ENCODE results near the gene C3.

Gene C3

DNA sequence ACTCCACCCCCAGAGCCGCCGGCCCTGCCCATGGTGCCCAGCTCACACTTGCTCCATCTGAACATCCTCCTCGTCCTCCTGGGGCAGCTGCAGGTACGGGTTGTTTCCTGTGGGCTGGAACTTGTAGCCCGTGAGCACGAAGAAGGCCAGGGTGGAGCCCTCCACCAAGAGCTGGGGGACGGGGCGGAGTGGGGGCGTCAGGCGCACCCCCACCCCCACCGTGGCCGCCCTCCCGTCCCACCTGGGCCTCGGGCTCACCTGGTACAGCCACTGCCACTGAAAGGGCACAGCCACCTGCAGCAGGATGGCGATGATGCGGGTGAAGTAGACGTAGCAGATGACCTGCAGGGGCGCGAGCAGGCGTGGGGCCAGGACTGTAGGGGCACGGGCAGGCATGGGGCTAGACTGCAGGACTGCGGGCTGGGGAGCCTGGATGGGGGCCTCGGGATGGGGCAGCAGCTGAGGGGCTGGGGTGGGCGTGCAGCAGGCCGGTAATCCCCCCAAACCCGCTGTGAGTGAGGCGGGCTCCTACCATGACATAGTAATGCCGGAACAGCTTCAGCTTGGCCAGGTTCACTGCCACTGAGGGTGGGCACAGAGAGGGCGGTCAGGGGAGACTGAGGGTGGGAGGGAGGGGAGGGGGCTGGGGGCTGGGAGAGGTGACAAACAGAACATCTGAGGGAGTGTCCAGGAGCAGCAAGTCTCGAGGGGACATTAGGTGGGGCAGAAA, 10.7 kb upstream of the C3 start:
- DNase-seq (ENCODE audit: low spot score): no peak

DNA sequence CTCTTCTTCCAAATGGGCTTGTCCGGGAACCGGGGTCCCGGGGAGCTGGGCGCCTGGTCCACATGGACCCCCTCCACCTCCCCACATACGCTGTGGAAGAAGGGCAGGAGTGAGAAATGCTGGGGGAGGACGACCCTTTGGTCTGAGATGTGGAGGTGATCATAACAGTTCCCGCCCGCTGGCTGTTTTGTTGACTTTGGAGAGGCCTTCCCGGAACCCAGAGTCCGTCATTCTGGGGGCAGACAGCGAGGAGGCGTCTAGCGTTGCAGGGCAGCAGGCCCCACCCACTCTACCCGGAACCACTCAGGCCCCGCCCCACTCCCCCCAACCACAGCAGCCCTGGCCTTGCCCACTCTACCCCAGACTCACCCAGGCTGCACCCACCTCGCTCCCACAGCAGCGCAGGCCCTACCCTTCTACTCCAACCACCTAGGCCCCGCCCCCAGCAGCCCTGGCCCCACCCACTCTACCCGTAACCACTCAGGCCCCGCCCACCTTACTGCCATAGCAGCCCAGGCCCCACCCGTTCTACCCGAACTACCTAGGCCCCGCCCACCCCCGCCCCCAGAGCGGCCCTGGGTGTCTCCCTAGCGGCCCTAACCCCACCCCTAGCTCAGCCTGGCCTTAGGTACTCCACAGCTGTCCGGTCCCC, 9.8 kb upstream of the C3 start:
- DNase-seq (ENCODE audit: low spot score): peak; percentile 46

DNA sequence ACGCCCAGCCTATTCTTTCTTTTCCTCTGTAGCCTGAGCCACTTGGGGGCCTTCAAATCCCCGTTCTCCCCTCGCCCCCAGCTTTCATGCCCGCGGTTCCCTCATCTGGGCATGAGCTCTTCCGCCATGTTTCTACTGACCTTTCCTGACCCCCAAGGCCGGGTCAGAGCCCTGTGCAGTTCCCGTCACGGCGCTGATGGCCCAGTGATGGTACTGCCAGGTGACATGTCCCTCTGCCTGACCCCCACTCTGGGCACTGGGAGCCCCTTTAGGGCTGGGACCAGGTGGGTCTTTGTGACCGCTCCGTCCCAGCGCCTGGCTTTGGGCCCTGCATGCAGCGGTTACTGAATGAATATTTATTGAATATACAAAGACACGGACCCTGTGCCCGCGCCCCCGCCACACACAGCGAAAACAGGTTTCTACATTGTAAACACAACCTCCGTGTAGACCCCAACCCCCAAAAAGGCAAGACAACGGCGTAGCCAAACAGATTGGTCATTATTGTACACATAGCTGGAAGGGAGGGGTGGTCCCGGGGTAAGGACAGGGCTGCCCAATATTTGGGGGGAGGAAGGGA, 9.2 kb upstream of the C3 start:
- DNase-seq (ENCODE audit: low spot score): no peak

DNA sequence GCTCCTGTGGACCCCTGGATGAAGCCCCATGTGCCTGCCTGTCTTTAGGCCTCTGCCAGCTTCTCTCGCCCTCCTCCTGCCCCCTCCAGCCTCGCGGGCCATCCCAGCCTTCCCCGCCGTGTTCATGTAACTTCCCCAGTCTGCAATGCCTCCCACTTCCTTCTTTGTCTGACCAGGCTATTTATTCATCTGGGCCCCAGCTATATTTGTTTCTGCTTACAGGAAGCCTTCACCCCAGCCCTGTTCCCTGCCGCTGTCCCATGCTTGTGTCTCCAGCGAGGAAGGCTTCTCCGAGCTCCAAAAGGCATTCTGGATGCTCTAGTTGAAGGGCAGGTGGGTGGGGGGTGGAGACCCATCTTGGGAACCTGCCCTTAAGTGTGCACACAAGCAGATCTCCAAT, 7.9 kb upstream of the C3 start:
- DNase-seq (ENCODE audit: low spot score): peak; percentile 18

DNA sequence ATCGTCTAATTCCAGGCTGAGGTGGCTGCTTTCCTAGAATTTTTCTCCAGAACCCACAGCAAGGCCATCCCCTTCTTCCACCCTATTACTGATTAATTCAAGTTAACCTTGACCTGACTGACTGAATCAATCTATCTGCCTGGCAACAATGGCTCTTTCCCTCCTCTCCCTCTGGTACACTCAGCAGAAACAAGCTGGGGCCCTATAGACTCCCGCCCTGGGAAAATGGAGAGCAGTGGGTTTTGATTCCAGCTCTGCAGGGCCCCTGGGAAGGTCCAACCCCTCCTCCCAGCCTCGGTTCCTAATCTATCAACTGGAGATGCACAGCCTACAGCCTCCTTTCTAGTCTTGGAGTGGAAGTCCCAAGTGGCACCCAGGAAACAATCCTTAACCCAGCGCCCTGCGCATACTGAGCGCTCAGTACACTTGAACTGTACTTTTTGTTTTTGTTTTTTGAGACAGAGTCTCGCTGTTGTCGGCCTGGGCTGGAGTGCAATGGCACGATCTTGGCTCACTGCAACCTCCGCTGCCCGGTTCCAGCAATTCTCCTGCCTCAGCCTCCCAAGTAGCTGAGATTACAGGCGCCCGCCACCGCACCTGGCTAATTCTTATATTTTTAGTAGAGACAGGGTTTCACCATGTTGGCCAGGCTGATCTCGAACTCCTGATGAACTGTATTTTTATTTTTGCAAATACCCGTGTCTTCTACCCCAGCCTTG, 5.2 kb upstream of the C3 start:
- peak; percentile 15 for DNase-seq (ENCODE audit: low spot score)

DNA sequence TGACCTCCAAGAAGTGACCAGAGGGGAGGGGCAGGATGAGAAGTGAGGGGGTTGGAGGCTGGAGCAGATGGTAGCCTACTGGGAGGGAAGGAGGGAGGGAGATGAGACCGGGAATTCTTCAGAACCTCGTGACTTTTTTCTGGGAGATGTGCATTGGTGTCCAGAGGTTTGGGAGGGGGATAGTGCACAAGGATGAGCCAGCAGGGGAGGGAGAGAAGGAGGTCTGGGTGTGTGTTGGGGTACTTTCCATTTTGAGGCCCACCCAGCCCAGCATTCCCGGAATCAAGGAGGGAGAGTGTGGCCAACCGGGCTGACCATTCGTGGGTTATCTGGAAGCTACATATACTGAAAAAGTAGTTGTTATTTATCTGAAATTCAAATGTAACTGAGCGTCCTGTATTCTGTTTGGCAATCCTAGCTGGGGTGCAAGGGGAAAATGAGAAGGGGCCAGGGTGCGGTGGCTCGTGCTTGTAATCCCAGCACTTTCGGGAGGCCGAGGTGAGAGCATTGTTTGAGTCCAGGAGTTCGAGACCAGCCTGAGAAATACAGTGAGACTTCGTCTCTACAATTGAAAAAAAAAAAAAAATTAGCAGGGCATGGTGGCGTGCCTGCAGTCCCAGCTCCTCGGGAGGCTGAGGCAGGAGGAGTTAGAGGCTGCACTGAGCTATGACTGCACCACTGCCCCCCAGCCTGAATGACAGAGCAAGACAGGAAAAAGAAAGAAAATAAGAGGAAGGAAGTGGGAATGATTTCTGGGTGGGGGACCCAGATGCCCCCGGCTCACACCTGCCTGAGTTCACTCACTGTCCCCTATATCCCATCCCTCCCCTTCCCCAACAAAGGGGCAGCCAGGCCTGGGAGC, 4.4 kb upstream of the C3 start:
- peak; percentile 18 for DNase-seq (ENCODE audit: low spot score)

DNA sequence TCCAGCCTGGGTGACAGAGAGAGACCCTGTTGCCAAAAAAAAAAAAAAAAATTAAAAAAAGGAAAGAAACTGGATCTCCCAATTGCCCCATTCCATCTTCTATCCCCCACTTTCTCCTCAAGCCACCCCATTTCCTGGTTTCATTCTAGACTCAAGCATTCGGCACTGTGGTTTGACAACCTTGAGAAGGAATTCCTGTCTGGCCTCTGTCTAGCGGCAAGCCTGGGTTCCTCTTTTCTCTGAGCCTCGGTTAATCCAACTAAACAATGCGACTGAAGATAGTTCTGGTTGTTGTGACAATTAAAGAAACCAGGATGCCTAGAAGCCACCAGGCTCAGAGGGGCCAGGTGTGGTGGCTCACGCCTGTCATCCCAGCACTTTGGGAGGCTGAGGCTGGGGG, 3.3 kb upstream of the C3 start:
- DNase-seq (ENCODE audit: low spot score): no peak

DNA sequence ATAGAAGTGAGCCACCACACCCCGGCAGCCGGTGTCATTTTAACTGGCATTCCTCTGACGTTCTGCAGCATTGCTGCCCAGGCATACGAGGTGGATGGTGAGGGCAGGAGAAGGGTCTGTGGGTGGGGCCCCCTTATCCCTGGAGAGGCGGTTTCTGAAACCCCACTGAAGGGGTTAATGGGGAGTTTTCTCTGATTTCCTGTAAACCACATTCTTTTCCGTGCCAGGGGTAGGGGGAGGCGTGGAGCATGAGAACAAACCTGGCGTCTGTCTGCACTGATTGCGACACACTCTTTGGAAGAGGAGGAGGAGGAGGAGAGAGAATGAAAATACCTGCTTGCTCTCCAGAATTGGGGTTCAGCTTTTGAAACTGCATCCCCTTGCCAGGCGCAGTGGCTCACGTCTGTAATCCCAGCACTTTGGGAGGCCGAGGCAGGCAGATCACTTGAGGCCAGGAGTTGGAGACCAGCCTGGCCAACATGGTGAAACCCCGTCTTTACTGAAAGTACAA, 2.7 kb upstream of the C3 start:
- DNase-seq (ENCODE audit: low spot score): peak; percentile 9

DNA sequence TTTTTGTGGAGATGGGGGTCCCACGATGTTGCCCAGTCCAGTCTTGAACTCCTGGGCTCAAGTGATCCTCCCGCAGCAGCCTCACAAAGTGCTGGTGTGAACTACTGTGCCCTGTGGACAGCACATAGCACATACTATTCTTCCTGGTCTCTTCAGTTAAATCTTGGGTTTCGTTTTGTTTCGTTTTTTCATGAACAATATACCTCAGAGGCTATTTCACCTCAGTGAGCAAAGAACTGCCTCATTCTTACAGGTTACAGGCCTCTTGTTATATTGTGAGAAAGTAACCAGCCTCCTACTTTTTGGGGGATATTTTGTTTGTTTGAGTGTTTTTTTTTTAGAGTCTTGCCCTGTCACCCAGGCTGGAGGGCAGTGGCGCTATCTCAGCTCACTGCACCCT, 1.3 kb upstream of the C3 start:
- DNase-seq (ENCODE audit: low spot score): no peak

DNA sequence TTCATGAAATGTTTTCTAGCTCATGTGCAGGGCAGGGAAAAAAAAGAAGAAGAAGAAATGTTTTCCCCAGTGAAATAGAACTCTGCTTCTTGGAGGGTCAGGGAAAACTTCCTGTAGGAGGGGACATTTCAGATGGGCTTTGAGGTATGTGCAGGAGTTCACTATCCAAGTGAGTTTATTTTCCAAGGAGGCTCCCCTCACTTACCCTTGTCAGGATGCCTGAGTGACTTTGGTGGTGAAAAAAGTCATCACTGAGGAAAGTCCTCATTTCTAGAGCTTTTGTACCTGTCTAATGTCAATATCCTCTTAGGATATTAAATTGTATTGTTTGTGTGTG, 656 bp upstream of the C3 start:
- DNase-seq (ENCODE audit: low spot score): no peak

DNA sequence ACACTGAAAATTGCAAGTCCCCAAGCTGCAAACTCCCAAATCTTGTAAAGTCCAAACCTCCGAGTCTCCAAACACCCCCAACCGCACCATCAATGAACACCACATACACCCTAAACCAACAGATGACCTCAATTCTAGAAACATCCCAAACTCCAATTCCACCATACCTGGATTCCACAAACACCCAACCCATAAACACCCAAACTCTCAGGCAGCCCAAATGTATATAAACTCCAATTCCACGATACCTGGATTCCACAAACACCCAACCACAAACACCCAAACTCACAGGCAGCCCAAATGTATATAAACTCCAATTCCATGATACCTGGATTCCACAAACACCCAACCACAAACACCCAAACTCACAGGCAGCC, 470 bp downstream of the C3 start:
- no peak for DNase-seq (ENCODE audit: low spot score)

DNA sequence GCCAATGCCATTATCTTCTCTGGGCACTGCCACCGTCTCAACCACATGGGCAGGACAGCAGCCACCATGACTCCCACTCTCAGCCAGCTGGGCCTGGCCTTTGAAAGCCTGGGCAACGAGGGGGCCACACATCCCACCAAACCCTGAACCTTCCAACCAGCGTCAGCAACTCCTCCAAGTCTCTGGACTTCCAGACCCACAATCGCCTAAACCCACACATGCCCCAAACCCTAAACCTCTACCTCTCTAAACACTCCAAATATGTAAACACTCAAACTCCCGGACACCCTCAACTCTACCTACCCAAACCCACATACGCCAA, 949 bp downstream of the C3 start:
- DNase-seq (ENCODE audit: low spot score): no peak

DNA sequence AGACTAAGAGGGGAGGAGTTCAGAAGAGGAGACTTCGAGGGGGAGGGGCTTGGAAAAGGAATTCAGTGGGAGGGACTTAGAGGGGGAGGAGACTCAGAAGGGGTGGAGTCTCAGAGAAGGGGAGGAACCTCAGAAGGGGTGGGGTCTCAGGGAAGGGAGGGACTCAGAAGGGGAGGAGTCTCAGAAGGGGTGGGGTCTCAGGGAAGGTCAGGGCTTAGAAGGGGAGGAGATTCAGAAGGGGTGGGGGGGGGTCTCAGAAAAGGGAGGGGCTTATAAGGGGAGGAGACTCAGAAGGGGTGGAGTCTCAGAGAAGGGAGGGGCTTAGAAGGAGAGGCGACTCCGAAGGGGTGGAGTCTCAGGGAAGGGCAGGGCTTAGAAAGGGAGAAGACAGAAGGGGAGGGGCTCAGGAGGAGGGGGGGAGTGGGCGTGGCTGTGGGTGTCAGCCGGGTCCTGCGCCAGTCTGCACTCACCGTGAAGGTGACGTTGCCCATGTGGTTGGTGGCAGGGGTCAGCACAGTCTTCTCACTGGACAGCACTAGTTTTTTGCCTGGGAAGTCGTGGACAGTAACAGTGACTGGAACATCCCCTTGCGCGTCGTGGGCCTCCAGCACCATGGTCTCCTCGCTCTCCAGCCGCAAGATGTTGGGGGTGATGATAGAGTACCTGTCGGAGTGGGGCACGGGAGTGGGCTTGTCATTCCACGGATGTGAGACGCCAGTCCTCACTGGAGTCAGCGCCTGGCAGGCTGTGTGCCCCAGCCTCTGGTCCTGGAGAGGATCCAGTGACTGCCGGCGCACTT, 1.5 kb downstream of the C3 start:
- DNase-seq (ENCODE audit: low spot score): peak; percentile 68

DNA sequence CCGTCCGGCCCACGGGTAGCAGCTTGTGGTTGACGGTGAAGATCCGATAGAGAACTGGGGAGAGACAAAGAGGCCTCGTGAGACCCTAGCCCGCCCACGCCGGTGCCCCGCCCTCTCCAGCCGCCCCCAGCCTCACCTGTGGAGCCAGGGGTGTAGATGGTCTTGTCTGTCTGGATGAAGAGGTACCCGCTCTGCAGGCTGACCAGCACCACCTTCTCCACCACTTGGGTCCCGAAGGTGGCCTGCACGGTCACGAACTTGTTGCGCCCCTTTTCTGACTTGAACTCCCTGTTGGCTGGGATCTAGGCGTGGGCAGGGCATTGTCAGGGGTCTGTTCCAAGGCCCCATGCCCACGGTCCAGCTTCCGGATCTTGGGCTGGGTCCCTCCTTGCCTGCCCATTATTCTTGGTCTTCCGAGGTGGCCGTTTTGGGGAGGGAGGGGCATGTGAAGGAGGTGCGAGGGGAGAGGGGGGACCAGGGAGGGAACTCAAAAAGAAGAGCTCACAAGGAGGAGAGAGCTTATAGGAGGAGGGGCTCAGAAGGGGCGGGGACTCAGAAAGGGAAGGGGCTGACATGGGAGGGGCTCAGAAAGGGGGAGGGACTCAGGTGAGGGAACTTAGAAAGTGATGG, 2.2 kb downstream of the C3 start:
- no peak for DNase-seq (ENCODE audit: low spot score)

DNA sequence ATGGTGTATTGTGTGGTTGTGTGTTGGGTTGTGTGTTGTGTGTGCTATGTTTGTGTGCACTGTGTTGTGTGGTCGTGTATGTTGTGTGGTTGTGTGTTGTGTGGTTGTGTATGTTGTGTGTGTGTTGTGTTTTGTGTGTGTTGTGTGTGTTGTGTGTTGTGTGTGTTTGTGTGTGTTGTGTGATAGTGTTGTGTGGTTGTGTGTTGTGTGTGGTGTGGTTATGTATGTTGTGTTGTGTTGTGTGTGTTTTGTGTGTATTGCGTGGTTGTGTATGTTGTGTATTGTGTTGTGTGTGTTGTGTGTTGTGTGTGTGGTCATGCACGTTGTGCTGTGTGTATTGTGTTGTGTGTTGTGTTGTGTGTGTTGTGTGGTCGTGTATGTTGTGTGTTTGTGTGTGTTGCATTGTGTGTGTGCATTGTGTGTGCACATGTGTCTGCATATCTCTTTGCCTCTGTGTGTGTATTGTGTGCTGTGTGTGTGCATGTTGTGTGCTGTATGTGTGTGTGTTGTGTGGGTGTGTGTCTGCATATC, 2.9 kb downstream of the C3 start:
- no peak for DNase-seq (ENCODE audit: low spot score)

DNA sequence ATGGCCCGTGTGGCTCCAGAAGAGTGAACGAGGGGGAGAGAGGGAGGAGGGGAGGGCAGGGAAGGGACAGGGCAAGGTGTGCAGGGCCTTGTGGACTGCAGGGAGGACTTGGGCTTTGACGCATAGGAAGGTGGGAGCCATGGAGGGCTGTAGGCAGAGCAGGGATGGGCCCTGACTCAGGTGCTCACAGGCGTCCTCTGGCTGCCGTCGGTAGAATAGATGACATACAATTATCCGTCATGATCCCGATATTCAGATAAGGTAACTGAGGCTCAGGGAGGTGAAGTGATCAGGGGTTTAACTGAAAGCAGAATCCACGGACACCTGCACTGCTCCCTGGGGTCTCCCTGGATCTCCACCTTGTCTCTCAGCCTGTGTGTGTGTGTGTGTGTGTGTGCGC, 3.4 kb downstream of the C3 start:
- DNase-seq (ENCODE audit: low spot score): no peak

DNA sequence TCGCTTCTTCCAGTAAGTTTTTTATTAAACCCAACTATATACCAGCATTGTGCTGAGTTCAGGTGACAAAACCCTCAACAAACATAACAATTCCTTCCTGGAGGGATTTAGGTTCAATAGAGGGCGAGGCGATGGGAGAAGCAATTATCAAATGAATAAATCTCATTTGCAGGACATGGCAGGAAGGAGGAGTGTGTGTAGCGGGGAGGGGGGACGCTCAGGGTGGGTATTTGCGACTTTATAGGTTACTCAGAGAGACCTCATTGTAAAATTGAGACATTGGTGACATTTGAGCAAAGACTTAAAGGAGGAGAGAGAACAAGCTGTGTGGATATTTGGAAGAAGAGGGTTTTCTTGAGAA, 3.9 kb downstream of the C3 start:
- no peak for DNase-seq (ENCODE audit: low spot score)

DNA sequence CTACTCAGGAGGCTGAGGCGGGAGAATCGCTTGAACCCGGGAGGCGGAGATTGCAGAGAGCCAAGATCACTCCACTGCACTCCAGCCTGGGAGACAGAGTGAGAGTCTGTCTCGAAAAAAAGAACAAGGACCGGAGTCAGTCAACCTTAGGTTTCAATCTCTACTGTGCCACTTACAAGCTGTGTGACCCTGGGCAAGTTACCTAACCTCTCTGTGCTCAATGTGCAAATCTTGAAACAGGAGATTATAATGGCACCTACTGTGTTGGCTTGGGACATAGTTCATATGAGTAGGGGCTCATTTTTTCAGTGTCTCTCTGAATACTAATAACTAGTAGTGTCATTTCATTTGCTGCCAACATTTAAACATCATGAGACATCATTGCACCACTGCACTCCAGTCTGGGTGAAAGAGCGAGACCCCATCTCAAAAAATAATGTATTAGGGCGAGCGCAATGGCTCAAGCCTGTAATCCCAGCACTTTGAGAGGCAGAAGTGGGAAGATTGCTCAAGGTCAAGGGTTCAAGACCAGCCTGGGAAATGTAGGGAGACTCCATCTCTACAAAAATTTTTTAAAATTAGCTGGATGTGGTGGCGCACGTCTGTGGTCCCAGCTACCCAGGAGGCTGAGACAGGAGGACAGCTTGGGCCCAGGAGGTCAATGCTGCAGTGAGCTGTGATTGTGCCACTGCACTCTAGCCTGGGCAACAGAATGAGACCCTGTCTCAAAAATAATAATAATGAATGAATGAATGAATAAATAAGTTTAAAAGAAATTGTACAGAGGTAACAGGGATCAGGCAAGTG, 5.5 kb downstream of the C3 start:
- DNase-seq (ENCODE audit: low spot score): no peak

DNA sequence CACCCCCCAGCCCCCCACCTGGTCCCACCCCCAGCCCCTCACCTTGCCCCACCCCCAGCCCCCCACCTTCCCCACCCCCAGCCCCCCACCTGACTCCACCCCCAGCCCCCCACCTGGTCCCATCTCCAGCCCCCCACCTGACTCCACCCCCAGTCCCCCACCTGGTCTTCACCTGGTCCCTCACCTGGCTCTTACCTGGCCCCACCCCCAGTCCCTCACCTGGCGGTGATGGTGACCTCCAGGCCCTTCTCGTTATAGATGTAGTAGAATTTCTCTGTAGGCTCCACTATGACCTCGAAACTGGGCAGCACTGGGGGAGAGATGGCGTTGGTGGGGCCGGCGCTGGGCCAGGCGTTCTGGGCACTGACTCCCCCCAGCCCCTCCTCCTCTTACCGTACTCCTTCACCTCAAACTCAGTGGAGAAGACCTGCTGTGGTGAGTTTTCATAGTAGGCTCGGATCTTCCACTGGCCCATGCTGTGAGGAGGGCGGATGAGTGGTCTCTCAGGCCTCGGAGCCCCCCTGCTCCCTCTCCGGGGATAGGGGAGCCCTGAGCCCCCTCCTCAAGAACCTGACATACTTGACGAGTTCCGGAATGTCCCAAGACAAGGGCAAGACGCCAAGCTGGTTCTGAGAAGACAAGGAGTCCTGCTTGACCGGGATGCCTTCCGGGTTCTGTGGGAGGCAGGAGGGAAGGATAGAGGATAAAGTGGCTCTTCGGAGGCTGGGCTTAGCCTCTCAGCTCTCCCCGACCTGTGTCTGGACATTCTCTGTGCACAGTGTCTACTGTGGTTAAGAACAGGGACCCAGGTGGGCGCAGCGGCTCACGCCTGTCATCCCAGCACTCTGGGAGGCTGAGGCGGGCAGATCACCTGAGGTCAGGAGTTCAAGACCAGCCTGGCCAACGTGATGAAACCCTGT, 6.4 kb downstream of the C3 start:
- DNase-seq (ENCODE audit: low spot score): peak; percentile 17

Data from D341Med (cell line).